Central memory CD8-positive, alpha-beta T cell (primary cell): ENCODE data around the gene NOC2L.
"Not testable (repeated sequence)": the region's sequence is repeated elsewhere in the genome, so short reads cannot be mapped to it uniquely, and the experiment has no call there.

Experiments
- ATAC-seq: fragments of 150-1000 bp; cut with Tn5 transposase; replicated peaks from 2 replicates; pipeline ENCODE4 v1.10.0; 2022; ENCODE audit warnings: mild to moderate bottlenecking, moderate FRiP score, moderate number of reproducible peaks; ENCODE audit not compliant: poor library complexity, severe bottlenecking; ENCODE audit errors: extremely low read depth
- DNase-seq, 2 donors: peaks; one replicate each; pipeline ENCODE4 v3.0.0; 2021; ENCODE audit warnings: low spot score in 2 of 2
- H3K27ac Mint-ChIP-seq: one replicate; pipeline ENCODE4 v1.8.0; 2022; ENCODE audit warnings: low read depth, mild to moderate bottlenecking, moderate library complexity, mixed read lengths
- H3K27me3 Mint-ChIP-seq: one replicate; pipeline ENCODE4 v1.8.0; 2022; ENCODE audit warnings: mixed read lengths
- H3K36me3 Mint-ChIP-seq: one replicate; pipeline ENCODE4 v1.8.0; 2022; ENCODE audit warnings: mild to moderate bottlenecking, moderate library complexity, mixed read lengths; ENCODE audit not compliant: insufficient read depth
- H3K4me1 Mint-ChIP-seq: one replicate; pipeline ENCODE4 v1.8.0; 2022; ENCODE audit warnings: mixed read lengths
- H3K4me3 Mint-ChIP-seq: one replicate; pipeline ENCODE4 v1.8.0; 2022; ENCODE audit warnings: mild to moderate bottlenecking, moderate library complexity, mixed read lengths
- H3K9me3 Mint-ChIP-seq: one replicate; pipeline ENCODE4 v1.8.0; 2022; ENCODE audit warnings: mixed read lengths

The NOC2L gene

DNA sequence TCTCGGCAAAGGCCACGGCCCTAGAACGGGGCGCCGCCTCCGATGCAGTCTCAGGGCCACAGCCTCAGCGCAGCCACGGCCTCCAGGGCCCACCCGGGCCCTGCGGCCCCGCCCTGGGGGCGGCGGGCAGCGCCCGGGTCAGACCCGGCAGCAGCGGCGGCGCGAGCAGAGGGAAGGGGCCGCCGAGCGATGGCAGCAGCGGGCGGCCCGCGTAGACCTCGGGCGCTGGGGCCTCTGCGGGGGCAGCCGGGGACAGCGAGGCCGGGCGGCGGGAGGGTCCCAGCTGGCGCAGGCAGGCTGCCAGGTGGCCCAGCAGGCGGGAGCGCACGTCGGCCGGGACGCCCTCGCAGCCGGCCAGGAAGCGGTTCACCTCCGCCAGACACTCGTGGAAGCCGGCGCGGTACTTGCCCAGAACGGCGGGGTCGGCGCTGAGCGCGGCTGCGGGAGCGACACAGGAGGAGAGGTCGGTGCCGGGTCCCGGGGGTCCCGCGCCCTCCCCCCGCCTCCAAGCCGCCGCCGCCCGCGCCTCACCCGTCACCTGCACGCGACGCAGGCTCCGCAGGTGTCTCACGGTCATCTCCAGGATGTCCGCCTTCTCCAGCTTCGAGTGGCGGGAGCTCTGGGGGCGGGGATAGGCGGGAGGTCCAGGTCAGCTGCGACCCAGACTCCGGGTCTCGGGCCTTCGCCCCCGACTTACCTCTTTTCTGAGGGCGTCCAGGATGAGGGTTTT, 40.1 kb upstream of the NOC2L start:
- Mint-ChIP-seq H3K36me3 (peaks cover 7% of the 10 kb centered on the region), H3K27me3 (peaks cover 51% of the 10 kb centered on the region), H3K4me1 (peaks cover 13% of the 10 kb centered on the region), H3K4me3 (peak overlapping the region; percentile 11), H3K9me3 (no peaks in the 10 kb centered on the region), H3K27ac (no peak overlapping the region)
- ATAC-seq (no peak), DNase-seq (no peak)

DNA sequence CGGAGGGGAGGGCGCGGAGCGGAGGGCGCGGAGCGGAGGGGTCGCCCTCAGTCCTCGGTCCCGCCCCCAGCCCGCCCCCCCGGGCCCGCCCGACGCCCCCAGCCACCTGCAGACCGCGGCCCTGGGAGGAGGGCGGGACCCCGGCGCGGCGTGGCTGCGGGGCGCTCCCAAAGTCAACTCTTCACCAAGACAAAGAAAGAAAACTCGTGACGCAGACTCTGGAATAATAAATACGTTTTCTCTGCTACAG, 39.6 kb upstream of the NOC2L start:
- ATAC-seq (no peak), DNase-seq (no peak)
- Mint-ChIP-seq H3K27ac (no peak overlapping the region), H3K4me1 (peaks cover 13% of the 10 kb centered on the region), H3K4me3 (no peak overlapping the region), H3K27me3 (peaks cover 46% of the 10 kb centered on the region), H3K36me3 (peaks cover 7% of the 10 kb centered on the region), H3K9me3 (no peaks in the 10 kb centered on the region)

DNA sequence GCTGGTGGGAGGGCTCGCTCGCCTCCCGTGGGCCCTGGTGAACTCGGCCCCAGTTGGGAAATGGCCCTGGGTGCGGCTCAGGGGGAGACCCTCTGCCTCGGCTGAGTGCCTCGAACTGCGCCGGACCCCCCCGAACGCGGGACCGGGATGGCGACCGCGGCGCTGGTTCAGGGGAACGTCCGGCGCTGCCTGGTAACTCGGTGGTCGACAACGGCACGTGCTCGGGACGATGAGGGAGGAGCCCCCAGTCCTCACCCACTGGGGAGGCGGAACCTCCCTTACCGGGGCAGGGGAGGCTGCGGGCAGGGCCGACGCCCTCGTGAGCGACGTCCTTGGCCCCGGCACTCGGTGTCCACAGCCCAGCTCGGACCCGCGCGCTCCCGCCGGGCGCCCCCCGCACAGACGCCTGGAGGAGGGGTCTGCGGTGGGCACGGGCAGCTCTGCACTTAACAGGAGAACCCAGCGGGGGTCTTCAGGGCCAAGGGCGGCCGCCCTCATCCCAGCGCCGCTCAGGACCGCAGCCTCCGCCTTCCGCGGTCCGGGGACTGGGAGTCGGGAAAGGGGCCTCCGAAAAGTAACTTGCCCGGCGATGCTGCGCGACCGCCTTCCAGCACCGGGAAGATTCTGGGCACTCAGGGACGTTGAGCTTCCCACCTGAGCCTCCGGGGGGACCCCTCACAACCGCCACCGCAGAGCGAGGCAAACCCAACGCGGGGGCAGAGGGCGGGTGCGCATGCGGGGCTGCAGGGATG, 39.1 kb upstream of the NOC2L start:
- Mint-ChIP-seq H3K27ac (no peak overlapping the region), H3K4me1 (peaks cover 13% of the 10 kb centered on the region), H3K4me3 (no peak overlapping the region), H3K27me3 (peaks cover 47% of the 10 kb centered on the region), H3K9me3 (no peaks in the 10 kb centered on the region), H3K36me3 (peaks cover 7% of the 10 kb centered on the region)
- ATAC-seq (no peak), DNase-seq (no peak)

DNA sequence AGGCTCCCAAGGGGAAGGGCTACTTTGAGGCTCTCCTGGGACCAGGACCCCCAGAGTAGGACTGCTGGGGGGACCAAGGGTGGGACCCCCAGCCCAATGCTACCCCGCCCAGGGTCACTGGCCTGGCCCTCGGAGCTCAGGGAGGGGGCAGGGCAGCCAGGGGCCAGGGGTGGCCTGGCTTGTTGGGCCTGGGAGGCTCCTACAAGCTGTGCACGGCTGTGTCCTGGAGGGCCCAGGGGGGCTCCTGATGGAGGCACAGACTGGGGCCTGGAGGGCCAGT, 38.6 kb upstream of the NOC2L start:
- no peak overlapping the region for H3K27ac Mint-ChIP-seq
- no peaks in the 10 kb centered on the region for H3K9me3 Mint-ChIP-seq
- peaks cover 47% of the 10 kb centered on the region for H3K27me3 Mint-ChIP-seq
- H3K4me3 Mint-ChIP-seq, result no peak overlapping the region
- H3K4me1 Mint-ChIP-seq, result peaks cover 13% of the 10 kb centered on the region
- ATAC-seq (no peak), DNase-seq (no peak)
- peaks cover 7% of the 10 kb centered on the region for H3K36me3 Mint-ChIP-seq

DNA sequence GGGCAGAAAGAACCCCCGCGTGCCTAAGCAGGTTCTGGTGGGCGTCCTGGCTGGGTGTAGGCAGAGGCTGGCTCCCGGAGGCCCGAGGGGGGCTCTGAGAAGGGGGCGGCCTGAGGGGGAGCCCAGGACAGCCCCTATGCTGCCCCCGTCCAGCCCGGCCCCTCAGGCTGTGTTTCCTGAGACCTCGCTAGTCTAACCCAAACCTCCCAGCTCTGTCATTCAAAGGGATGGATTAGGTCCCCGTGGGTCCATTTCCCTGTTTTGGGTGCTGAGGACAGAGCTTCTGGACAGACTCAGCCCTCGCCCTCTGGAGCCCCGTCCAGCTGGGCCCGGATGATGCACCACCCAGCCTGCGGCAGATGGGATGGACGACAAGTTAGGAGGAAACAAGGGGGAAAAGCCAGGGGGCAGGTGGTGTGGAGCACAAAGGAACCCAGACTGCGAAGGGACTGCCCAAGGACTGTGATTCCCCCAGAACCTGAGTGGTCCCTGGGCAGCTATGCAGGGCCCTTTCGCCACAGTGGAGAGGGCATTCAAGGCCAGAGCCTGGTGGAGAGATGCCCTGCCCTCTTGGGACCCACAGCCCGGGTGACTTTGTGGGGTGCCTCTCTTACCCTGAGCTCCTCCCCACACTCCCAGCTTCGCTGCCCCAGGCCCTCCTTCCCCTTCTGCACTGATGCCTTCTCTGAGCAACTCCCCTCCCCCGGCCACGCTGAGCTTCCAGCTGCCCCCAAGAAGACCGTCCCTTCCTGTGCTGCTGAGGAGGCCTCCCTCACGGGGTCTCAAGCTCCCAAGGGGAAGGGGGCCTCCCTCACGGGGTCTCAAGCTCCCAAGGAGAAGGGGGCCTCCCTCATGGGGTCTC, 38.0 kb upstream of the NOC2L start:
- DNase-seq (no peak), ATAC-seq (no peak)
- Mint-ChIP-seq H3K27ac (no peak overlapping the region), H3K27me3 (peaks cover 53% of the 10 kb centered on the region), H3K4me3 (no peak overlapping the region), H3K36me3 (peaks cover 7% of the 10 kb centered on the region), H3K9me3 (no peaks in the 10 kb centered on the region), H3K4me1 (peaks cover 13% of the 10 kb centered on the region)

DNA sequence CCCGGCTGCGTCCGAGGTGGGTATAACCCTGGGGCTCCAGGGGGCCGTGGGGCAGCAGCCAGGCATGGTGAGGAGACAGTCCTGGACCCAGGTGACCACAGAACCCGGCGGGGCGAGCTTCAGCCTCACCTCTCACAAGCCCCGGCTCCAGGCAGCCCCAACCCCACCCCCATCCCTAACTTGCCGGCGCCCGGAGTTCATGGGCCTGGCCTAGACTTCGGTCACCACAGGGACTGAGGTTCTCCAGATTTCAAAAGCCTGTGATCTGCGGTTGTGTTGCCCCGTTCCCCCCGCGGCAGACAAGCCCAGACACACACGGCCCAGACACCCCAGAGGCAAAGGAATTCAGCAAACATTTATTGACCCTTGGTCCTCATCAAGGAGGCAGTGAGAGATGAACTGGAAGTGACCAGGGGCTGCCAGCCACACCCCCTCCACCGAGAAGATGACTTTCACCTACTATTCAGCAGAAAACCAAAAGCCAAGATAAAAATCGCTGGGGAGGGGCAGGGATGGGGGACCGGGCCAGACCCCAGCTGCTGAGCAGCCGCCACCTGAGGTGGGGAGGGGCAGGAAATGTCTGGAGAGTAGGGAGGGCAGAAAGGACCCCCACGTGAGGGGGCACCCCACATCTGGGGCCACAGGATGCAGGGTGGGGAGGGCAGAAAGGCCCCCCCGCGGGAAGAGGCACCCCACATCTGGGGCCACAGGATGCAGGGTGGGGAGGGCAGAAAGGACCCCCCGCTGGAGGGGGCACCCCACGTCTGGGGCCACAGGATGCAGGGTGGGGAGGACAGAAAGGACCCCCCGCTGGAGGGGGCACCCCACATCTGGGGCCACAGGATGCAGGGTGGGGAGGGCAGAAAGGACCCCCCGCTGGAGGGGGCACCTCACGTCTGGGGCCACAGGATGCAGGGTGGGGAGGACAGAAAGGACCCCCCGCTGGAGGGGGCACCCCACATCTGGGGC, 36.9 kb upstream of the NOC2L start:
- Mint-ChIP-seq H3K27me3 (peaks cover 61% of the 10 kb centered on the region), H3K9me3 (no peaks in the 10 kb centered on the region), H3K27ac (no peak overlapping the region), H3K4me3 (no peak overlapping the region), H3K4me1 (peaks cover 11% of the 10 kb centered on the region), H3K36me3 (peaks cover 7% of the 10 kb centered on the region)
- ATAC-seq, result no peak
- no peak for DNase-seq

DNA sequence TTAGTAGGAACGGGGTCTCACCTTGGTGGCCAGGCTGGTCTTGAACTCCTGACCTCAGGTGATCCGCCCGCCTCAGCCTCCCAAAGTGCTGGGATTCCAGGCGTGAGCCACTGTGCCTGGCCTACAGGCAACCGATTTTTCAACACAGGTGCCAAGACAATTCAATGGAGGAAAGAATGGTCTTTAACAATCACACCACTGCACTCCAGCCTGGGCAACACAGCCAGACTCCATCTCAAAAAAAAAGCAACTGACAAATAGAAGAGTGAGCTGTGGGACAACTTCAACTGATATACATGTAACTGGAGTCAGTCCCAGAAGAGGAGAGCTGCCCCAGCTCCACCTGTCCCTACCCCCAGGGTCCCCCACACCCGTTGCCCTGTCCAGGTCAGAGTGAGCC, 35.5 kb upstream of the NOC2L start:
- H3K9me3 Mint-ChIP-seq, ATAC-seq, H3K4me1 Mint-ChIP-seq, H3K27ac Mint-ChIP-seq, DNase-seq, H3K4me3 Mint-ChIP-seq, H3K36me3 Mint-ChIP-seq: not testable (repeated sequence)
- peaks cover 65% of the 10 kb centered on the region for H3K27me3 Mint-ChIP-seq

DNA sequence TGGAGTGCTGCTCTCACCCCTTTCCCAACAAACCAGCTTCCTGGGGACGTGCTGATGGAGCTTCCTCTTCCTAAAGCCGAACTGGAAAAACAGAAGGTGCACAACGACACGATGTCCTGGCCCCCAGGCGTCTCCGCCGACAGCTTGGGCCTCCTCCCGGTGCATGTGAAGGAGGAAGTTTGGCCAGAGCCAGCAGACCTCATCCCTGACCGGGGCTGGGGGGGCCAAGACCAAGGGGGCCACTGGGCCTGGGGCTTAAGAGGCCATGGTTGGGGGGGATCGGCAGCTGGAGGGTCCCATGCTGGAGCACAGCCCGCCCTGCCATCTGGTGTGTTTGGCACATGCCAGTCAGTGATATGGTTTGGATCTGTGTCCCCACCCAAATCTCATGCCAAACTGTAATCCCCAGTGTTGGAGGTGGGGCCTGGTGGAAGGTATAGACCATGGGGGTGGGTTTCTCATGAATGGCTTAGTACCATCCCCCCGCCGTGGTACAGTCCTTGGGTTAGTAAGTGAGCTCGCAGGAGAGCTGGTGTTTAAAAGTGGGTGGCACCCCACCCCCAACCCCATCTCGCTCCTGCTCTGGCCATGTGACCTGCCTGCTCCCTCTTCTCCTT, 34.4 kb upstream of the NOC2L start:
- no peak overlapping the region for H3K27ac Mint-ChIP-seq
- peaks cover 6% of the 10 kb centered on the region for H3K4me1 Mint-ChIP-seq
- no peaks in the 10 kb centered on the region for H3K9me3 Mint-ChIP-seq
- peaks cover 75% of the 10 kb centered on the region for H3K27me3 Mint-ChIP-seq
- peaks cover 2% of the 10 kb centered on the region for H3K36me3 Mint-ChIP-seq
- no peak overlapping the region for H3K4me3 Mint-ChIP-seq
- DNase-seq, result no peak
- no peak for ATAC-seq

DNA sequence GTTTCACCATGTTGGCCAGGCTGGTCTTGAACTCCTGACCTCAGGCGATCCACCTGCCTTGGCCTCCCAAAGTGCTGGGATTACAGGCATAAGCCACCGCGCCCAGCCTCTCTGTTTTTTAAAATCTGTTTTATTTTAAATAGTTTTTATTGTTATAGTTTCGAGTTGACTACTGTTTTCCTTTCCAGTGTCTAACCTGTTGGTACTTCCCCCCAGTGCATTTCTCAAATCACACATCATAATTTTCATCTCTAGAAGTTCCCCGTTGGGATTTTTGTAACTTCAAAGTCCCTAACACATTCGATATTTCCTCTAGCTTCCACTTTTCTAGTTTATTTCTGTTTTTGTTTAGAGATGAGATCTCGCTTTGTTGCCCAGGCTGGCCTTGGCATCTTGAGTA, 33.3 kb upstream of the NOC2L start:
- peaks cover 6% of the 10 kb centered on the region for H3K4me1 Mint-ChIP-seq
- DNase-seq (no peak), ATAC-seq (no peak)
- no peak overlapping the region for H3K4me3 Mint-ChIP-seq
- peaks cover 83% of the 10 kb centered on the region for H3K27me3 Mint-ChIP-seq
- H3K36me3 Mint-ChIP-seq, result peaks cover 2% of the 10 kb centered on the region
- H3K9me3 Mint-ChIP-seq, result no peaks in the 10 kb centered on the region
- H3K27ac Mint-ChIP-seq, result peak overlapping the region; percentile 70

DNA sequence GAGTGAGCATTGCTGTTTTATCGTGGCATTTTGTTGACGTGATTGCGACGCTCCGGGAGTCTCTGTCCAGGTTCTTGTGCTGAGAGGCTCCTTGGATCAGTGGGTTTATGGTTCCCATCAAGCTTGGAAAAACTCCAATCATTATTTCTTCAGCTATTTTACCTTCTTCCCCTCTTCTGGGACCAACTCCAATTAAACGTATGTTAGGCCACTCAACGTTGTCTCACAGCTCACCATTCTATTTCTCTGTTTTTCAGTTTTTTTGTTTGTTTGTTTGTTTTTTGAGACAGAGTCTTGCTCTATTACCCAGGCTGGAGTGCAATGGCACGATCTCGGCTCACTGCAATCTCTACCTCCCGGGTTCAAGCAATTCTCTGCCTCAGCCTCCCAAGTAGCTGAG, 32.8 kb upstream of the NOC2L start:
- ATAC-seq, result no peak

DNA sequence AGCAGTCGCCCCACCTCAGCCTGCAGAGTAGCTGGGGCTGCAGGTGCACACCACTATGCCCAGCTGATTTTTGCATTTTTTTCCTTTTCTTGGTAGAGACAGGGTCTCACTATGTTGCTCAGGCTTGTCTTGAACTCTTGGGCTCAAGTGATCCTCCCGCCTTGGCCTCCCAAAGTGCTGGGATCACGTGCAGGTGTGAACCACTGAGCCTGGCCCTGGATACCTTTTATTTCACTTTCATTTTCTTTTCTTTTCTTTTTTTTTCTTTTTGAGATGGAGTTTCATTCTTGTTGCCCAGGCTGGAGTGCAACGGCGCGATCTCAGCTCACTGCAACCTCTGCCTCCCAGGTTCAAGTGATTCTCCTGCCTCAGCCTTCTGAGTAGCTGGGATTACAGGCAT, 32.2 kb upstream of the NOC2L start:
- H3K27ac Mint-ChIP-seq, H3K4me3 Mint-ChIP-seq, H3K36me3 Mint-ChIP-seq, H3K4me1 Mint-ChIP-seq, ATAC-seq, H3K9me3 Mint-ChIP-seq, DNase-seq: not testable (repeated sequence)
- peaks cover 80% of the 10 kb centered on the region for H3K27me3 Mint-ChIP-seq

More for the DNA sequence above, 32.8 kb upstream of the NOC2L start:
- Mint-ChIP-seq H3K36me3 (peaks cover 2% of the 10 kb centered on the region), H3K27ac (peak overlapping the region; percentile 70), H3K4me3 (no peak overlapping the region), H3K27me3 (peaks cover 78% of the 10 kb centered on the region), H3K9me3 (no peaks in the 10 kb centered on the region), H3K4me1 (peaks cover 6% of the 10 kb centered on the region)
- DNase-seq, result no peak

DNA sequence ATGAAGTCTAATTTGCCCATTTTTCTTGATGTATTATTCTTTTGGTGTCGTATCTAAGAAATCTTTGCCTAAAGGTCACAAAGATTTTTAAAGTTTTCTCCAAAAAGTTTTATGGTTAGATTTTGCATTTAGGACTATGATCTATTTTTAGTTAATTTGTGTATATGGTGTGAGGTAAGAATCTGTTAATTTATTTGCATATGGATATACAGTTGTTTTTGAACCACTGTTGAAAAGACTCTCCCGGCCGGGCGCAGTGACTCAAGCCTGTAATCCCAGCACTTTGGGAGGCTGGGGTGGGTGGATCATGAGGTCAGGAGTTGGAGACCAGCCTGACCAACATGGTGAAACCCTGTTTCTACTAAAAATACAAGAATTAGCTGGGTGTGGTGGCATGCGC, 29.0 kb upstream of the NOC2L start:
- H3K27me3 Mint-ChIP-seq, result peaks cover 77% of the 10 kb centered on the region
- not testable (repeated sequence) for DNase-seq, H3K4me1 Mint-ChIP-seq, ATAC-seq, H3K27ac Mint-ChIP-seq, H3K4me3 Mint-ChIP-seq, H3K9me3 Mint-ChIP-seq, H3K36me3 Mint-ChIP-seq
